ENCODE data around the gene PIGZ. TPM values are rescaled to one million over a fixed set of nuclear protein-coding genes. Genes with fewer than 3 reads are reported as not detected.

Gene PIGZ
- total and polyA plus RNA-seq, 2 donors from 2014 or later = 1.4 to 3.5 TPM

- no peak for FAIRE-seq
- DNase-seq = no peak
- TF ChIP-seq, protein P1, sequence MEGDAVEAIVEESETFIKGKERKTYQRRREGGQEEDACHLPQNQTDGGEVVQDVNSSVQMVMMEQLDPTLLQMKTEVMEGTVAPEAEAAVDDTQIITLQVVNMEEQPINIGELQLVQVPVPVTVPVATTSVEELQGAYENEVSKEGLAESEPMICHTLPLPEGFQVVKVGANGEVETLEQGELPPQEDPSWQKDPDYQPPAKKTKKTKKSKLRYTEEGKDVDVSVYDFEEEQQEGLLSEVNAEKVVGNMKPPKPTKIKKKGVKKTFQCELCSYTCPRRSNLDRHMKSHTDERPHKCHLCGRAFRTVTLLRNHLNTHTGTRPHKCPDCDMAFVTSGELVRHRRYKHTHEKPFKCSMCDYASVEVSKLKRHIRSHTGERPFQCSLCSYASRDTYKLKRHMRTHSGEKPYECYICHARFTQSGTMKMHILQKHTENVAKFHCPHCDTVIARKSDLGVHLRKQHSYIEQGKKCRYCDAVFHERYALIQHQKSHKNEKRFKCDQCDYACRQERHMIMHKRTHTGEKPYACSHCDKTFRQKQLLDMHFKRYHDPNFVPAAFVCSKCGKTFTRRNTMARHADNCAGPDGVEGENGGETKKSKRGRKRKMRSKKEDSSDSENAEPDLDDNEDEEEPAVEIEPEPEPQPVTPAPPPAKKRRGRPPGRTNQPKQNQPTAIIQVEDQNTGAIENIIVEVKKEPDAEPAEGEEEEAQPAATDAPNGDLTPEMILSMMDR (IDR thresholded peaks at IDR 0.05; ENCODE audit: borderline replicate concordance, extremely low read depth, insufficient read depth) = no peak
- Histone ChIP-seq H3K4me3 (ENCODE audit: low read length in 3 of 3) (no peak overlapping the region), H3K27ac (ENCODE audit: low read depth in 2 of 2, low read length in 2 of 2) (no peak overlapping the region), H3K36me3 (ENCODE audit: control insufficient read depth in 2 of 3, insufficient read depth in 3 of 3, low read length in 3 of 3) (no peaks in the 10 kb centered on the region), H3K9me3 (ENCODE audit: control insufficient read depth in 2 of 3, insufficient read depth in 1 of 3, low read length in 3 of 3) (no peaks in the 10 kb centered on the region), H3K4me1 (ENCODE audit: control insufficient read depth in 2 of 3, insufficient read depth in 2 of 3, low read depth in 1 of 3, low read length in 3 of 3) (no peaks in the 10 kb centered on the region), H3K27me3 (ENCODE audit: control insufficient read depth, insufficient read depth, low read length) (no peaks in the 10 kb centered on the region), H3K9ac (ENCODE audit: low read length in 3 of 3) (no peak overlapping the region)
- intact Hi-C loops (cut with DNase I) = no loop called here
Observed at GRCh38 chr3:196951371-196951770, 17.3 kb downstream of the PIGZ start.

DNA sequence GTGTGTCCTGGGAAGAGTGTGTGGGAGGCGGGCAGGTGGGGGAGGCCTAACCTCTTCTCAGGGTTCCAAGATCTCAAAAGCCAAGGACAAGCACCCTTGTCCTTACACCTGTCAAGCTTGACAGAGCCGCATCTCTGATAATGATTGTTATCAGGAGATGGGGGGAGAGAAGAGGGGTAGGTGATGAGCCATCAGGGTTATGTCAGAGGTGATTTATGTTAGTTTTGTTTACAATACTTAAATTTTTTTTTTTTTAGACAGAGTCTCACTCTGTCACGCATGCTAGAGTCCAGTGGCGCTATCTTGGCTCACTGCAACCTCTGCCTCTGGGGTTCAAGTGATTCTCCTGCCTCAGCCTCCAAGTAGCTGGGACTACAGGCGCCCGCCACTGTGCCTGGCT is 18.9 kb downstream of the PIGZ start:
- H3K9ac ChIP-seq (ENCODE audit: low read length in 3 of 3) = no peak overlapping the region
- no peaks in the 10 kb centered on the region for H3K27me3 ChIP-seq (ENCODE audit: control insufficient read depth, insufficient read depth, low read length)
- H3K27ac ChIP-seq (ENCODE audit: low read depth in 2 of 2, low read length in 2 of 2) = no peak overlapping the region
- DNase-seq = no peak
- H3K4me3 ChIP-seq (ENCODE audit: low read length in 3 of 3) = no peak overlapping the region
- intact Hi-C loops (cut with DNase I) = no loop called here
- H3K4me1 ChIP-seq (ENCODE audit: control insufficient read depth in 2 of 3, insufficient read depth in 2 of 3, low read depth in 1 of 3, low read length in 3 of 3) = no peaks in the 10 kb centered on the region
- TF ChIP-seq, protein P1 (IDR thresholded peaks at IDR 0.05; ENCODE audit: borderline replicate concordance, extremely low read depth, insufficient read depth) = no peak
- no peaks in the 10 kb centered on the region for H3K36me3 ChIP-seq (ENCODE audit: control insufficient read depth in 2 of 3, insufficient read depth in 3 of 3, low read length in 3 of 3)
- no peaks in the 10 kb centered on the region for H3K9me3 ChIP-seq (ENCODE audit: control insufficient read depth in 2 of 3, insufficient read depth in 1 of 3, low read length in 3 of 3)
- FAIRE-seq = no peak

DNA sequence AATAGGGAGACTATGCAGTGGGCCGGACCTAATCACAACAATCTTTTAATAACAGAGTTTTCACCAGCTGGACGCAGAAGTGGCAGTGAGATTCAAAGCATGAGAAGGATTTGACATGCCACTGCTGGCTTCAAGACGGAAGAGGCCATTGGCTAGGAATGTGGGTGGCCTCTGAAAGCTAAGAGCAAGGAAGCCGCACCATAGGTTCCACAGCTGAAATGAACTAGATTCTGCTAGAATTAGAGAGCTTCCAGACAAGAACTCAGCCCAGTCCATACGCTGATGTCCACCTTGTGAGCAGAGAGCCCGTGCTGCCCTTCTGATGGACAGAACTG is 19.4 kb downstream of the PIGZ start:
- no peaks in the 10 kb centered on the region for H3K4me1 ChIP-seq (ENCODE audit: control insufficient read depth in 2 of 3, insufficient read depth in 2 of 3, low read depth in 1 of 3, low read length in 3 of 3)
- H3K9ac ChIP-seq (ENCODE audit: low read length in 3 of 3) = no peak overlapping the region
- H3K4me3 ChIP-seq (ENCODE audit: low read length in 3 of 3) = no peak overlapping the region
- H3K36me3 ChIP-seq (ENCODE audit: control insufficient read depth in 2 of 3, insufficient read depth in 3 of 3, low read length in 3 of 3) = no peaks in the 10 kb centered on the region
- TF ChIP-seq, protein P1 (IDR thresholded peaks at IDR 0.05; ENCODE audit: borderline replicate concordance, extremely low read depth, insufficient read depth) = no peak
- no peak overlapping the region for H3K27ac ChIP-seq (ENCODE audit: low read depth in 2 of 2, low read length in 2 of 2)
- H3K27me3 ChIP-seq (ENCODE audit: control insufficient read depth, insufficient read depth, low read length) = no peaks in the 10 kb centered on the region
- FAIRE-seq (no peak), DNase-seq (peak in 2 of 5 donors; percentile 32 to 79)
- H3K9me3 ChIP-seq (ENCODE audit: control insufficient read depth in 2 of 3, insufficient read depth in 1 of 3, low read length in 3 of 3) = no peaks in the 10 kb centered on the region
- intact Hi-C loops (cut with DNase I) = no loop called here

All from kidney (tissue), 14 donors.